ENCODE data around the gene TECTB.

DNA sequence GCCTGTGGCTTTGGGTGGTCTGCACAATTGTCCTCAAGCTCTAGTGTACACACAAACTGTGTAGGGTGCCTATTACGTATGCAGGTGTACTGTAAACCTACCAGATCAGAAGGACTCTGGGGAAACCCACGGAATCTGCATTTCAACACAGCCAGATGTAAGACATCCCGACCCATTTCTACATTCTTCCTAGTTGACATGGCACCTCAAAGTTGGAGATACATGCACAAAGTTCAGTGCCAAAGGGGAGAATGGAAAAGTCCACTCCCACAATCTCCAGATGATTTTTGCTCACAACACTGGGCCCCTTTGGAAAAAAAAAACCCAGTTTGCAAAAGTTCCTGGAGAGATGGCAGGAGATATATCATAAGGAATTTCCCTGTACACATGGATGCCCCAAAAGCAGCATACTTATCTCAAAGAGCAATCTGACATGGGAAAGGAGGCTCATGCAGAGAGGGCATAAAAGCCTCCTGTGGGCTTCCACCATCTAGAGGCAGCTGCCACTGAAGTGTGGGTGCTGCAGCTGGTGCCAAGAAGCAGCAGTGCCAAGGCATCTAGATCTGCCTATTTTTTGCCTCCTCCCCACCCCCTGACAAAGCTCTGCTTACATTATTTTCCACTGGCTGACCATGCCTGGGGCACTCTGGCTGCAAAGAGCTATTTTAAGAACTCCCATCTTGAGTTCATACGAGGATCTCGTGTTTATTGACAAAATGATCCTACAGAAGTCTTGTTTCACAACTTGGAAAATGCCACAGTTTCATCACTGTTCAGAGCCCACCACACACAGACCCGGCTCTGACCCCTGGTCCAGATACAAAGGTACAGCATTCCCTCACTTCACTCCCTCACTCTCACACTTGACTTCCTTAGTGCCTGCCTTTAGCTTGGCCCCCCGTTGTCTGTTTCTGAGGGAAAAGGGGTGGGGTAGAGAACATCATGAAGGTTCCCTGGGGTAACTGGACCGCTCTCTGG, 12.9 kb downstream of the TECTB start:
- TF ChIP-seq POLR2A (IDR thresholded peaks at IDR 0.05; ENCODE audit: low read depth, low read length) = no peak
- no peak for TF ChIP-seq TAF1 (IDR thresholded peaks at IDR 0.05; ENCODE audit: borderline replicate concordance, low read depth, low read length)

Data from GM12892 (cell line).